HG02610 (cell line): ENCODE measurements around the gene SND1.

Source experiments
- ATAC-seq: cut with Tn5 transposase; IDR thresholded peaks from one replicate; pipeline ENCODE4 v1.9.1; 2021; ENCODE audit warnings: mild to moderate bottlenecking, moderate library complexity; ENCODE audit not compliant: unreplicated experiment

Gene SND1

GRCh38 chr7:128030263-128030653, 378.3 kb downstream of the SND1 start:
- ATAC-seq = no peak

GRCh38 chr7:128030654-128031611, 378.9 kb downstream of the SND1 start, which contains the start of gene LRRC4:
Gene LRRC4 (minus strand): TSS chr7:128031437. CDS start chr7:128030640, 797 bp downstream.
- ATAC-seq = peak; percentile 32

GRCh38 chr7:128031901-128032604, 380.1 kb downstream of the SND1 start:
- peak; percentile 69 for ATAC-seq

- no peak for ATAC-seq
These were observed 380.7 kb downstream of the SND1 start for GRCh38 chr7:128032605-128033235.

GRCh38 chr7:128033246-128033645, 381.3 kb downstream of the SND1 start:
- ATAC-seq = no peak

GRCh38 chr7:128034825-128035224, 382.8 kb downstream of the SND1 start:
- no peak for ATAC-seq

DNA sequence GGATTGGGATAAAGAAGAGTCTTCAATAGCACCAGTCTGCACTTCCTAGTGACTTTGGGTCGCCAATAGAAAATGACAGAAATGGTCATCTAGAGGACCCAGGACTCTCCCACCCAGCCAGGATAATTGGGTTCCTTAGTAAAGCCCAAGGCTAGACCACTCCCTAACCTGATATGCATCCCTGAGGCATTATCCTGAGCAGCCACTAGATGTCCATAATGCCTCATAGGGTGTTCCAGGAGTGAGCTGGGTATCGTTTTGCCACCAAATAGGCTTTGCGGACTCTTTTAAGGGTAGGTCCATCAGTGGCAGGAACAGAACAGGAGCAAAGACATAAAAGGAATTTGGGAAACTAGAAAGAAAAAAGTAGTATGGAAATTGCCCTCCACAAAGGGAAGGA, 383.7 kb downstream of the SND1 start:
- ATAC-seq = no peak

DNA sequence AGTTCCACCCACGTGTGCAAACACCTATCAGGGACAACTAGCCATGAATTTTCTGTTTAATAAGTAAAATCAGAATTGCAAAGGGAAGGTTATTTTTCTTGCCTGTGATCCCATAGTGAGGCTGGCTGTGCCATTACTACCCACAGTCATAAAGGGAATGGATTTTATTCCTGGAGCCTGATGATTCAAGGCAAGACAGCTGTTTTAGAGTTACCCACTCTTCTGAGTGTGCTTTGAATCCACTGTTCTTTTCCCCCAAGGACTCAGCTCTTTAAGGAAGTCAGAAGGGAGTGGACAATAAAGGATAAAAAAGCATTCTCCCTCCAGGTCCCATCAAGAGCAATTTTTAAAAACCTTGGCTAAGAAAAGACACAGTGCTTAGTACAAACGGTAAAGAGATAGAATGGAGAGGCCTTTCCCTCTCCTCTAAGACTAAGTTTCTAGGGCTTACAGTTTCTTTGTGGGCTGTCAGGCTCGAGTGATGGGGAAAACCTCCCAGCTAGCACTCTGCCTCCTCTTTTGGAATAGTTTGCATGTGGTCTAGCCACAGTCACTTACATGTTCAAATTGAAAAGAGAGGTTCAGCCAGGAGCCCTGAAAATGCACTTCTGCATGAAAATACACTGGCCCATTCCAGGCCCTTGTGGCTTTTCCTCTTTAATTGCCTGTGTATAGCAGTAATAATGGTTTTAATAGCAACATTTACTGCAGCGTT, 384.4 kb downstream of the SND1 start:
- ATAC-seq = peak; percentile 68

GRCh38 chr7:128037081-128037480, 385.1 kb downstream of the SND1 start:
- ATAC-seq = no peak

- no peak for ATAC-seq
These were observed 386.1 kb downstream of the SND1 start for GRCh38 chr7:128037880-128038619.

GRCh38 chr7:128039544-128039953, 387.6 kb downstream of the SND1 start:
- ATAC-seq = no peak

DNA sequence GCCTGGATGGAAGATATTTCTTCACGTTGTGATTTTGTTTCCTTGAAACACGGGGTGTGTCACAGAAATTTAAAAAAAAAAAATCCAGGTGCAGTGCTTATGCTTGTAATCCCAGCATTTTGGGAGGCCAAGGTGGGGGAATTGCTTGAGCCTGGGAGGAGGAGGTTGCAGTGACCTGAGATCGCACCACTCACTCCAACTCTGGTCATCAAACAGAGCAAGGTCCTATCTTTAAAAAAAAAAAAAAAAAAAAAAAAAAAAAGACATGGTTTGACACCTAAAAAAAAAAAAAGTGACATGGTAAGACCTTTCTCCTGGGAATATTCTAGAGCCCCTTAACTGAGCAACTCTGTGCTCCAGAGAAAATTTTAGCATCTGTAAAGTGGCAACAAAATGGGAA, 388.2 kb downstream of the SND1 start:
- no peak for ATAC-seq

DNA sequence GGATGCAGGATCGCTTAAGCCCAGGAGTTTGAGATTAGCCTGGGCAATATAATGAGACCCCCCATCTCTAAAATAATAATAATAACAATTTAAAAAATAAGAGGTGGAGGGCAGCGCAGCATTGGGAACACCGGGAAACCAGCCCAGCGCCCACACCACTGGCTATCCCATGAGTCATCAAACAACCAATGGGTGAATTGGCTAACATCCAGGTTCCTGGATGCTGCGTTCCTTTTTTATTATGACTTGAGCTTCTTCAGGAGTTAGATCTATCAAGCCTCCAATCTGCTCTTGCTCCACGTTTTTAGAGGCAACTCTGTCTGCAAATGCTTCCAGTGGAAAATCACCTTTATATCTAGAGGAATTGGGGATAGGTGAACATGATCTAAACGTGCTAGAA, 389.2 kb downstream of the SND1 start:
- ATAC-seq = no peak

GRCh38 chr7:128042012-128042411, 390.0 kb downstream of the SND1 start:
- ATAC-seq = no peak

DNA sequence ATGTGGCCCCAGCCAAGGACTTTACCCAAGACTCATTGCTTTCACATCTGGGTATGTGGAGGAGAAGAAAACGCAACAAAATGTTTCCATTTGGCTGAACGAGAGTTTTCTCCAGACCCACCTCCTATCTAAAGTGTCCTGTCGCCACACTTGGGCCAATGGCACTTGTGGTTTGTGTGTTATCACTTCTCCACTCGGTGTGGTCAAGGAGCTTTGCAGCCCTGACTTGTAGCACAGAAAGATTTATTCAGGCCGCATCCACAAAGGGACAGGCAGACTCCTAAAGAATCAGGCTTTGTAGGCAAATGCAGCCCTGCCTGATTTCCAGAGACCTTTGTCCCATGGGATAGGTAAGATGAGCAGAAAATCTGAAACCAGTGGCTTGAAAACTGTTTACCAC, 392.1 kb downstream of the SND1 start:
- ATAC-seq = peak; percentile 43

- no peak for ATAC-seq
These were observed 393.2 kb downstream of the SND1 start for GRCh38 chr7:128045158-128045557.

GRCh38 chr7:128045766-128046165, 393.8 kb downstream of the SND1 start:
- no peak for ATAC-seq

DNA sequence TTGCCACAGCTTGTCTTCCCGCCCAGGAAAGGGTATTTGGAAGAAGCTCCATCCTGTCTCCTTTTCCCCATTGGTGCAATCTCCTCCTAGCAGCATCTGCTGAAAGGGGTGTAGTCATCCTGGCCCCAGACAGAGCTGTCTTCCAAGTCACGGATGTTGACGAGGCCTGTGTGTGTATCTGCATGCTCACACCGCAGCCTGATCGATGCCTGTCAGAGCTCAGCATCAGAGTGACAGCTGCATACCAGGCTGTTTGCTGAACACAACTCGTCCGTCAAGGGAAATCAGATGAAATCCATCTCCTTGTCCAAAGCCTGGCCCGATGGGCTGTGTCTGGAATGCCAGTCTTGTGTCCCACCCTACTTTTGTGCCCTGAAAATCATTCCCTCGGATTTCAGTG, 400.4 kb downstream of the SND1 start:
- no peak for ATAC-seq

- ATAC-seq = no peak
These were observed 401.0 kb downstream of the SND1 start for GRCh38 chr7:128053023-128053422.

DNA sequence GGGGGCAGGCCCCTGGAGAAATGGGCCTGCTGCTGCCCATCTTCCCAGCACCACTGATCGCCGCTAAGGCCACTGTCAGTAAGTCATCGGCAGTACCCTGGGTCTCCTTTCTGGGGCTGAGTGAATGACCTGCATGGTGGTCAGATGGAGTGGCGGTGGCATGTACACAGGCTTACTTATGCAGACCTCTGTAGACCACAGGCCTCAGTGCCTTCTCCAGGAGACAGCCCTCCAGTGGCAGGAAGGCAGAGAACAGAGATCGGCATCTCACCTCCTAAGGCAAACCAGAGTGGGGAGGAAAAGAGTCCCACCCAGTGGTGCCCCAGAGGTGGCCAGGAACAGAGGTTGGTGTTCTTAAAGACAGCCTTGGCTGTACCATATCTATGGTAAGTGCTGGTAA, 402.0 kb downstream of the SND1 start:
- ATAC-seq = no peak
